Nucleus accumbens (tissue), 56 donors: ENCODE results near the gene ELN.

Experiments
- DNase-seq, 56 donors: peaks; one replicate each; lab custom pipeline; 2025; lab: John Stamatoyannopoulos, UW

Gene ELN

DNA sequence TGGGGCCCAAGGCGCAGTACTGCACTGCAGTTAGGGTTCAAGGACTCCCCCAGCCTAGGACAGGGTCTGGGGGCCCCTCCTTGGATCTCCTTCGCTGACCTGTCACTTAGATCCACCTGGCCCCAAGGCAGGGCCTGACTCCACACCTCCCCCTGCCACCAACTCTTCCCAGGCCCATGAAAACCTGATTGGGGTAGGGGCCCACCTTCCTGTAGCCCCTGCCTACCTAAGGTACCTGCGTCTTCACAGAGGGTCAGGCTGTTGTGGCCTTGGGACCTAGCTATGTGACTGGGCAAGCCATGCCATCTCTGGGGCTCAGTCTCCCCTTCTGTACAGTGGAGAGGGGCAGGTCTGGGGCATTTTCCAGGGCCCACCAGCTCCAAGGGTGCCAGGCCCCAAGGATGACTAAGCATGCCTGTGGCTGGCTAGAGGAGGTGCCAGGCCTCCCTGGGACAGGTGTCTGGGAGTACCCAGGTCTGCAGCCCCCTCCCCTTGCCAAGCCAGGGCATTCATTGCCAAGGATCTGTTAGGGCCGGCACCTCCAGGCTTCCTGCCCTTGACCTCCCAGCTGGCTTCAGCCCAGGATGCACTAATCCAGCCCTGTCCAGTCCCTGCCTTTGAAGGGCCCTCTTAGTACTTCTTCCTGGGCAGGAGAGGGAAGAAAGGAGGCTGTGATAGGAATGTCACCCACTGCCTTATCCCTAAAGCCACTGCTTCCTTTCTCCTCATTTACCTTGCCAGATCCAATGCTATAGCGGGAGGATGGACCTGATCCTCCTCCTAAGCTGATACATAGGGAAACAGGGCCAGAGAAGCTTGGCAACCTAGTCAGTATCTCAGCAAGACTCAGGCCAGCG lies 57.0 kb downstream of the ELN start:
- DNase-seq = no peak

DNA sequence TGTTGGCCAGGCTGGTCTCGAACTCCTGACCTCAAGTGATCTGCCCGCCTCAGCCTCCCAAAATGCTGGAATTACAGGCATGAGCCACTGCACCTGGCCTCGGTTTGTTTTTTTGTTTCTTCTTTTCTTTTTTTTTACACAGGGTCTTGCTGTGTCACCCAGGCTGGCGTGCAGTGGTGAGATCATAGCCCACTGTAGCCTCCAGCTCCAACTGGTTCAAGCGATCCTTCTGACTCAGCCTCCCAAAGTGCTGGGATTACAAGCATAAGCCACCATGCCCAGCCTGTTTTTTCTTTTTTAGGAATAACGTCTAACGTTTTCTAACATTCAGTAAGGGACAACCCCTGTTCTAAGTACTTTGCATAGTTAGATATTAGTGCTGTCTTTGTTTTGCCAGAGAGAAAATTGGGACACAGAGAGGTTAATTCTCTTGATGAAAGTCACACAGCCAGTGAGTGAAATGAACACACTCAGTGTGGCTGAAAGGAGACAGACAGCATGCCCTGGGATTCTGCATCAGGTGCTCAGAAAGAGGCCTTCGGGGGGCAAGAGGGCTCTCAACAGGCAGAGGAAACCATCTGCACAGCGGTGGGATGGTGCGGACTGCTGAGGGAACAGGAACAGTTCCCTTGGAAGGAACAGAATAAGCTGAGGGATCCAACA lies 59.9 kb downstream of the ELN start:
- DNase-seq = no peak

DNA sequence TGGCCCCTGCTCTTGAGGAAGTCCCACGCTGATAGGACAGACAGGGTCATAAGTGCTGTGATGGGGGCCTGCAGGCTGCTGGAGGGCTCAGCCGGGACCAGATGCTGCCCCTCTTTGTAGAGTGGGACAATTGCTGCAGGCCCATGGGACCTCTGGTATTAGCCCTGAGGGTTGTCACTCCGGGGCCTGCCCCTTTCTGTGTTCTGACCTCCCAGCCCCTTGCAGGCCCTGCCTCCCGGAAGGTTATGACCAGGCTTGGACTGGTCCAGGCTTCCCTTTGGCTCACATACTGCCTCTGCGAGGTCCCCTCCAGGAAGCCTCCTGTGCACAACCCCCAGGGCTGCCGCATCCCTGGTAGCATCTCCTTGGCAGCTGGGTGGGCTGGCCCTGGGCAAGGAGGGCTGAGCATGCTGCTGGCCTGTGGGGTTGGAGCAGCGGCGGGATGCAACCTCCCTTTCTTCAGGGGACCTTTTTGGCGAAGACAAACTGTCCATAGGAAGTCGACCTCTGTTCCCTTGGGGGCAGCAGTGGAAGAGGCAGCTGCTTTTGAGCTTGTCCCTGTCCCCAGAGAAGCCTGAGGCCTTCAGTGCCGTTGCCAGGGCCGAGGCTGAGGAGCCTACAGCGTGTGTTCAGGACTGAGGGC lies 64.5 kb downstream of the ELN start:
- DNase-seq = peak in 1 of 56 donors; percentile 38

DNA sequence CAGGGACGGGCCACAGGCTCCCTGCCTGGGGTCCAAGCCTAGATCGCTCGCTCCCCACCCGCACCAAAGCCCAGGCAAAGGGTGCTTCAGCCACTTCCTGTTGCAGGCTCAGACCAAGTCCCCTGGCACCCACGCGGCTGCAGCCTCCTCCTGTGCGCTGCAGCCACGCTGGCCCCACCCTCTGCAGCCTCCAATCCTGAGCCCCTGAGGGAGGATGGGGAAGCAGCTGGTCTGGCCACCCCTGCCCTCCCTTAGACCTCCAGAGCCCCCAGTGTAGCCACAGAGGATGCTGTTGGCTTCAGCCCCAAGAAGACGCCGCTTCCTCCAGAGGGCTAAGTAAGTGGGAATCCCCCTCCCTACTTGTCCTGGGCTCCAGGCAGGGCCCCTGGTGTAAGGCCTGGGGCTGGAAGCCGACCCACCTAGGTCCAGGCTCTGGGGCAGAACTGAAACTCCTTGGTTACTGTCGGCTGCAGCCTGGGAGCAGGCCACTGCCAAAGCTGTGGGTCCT lies 65.0 kb downstream of the ELN start:
- DNase-seq = peak in 21 of 56 donors; percentile 5 to 48 (median 18)

DNA sequence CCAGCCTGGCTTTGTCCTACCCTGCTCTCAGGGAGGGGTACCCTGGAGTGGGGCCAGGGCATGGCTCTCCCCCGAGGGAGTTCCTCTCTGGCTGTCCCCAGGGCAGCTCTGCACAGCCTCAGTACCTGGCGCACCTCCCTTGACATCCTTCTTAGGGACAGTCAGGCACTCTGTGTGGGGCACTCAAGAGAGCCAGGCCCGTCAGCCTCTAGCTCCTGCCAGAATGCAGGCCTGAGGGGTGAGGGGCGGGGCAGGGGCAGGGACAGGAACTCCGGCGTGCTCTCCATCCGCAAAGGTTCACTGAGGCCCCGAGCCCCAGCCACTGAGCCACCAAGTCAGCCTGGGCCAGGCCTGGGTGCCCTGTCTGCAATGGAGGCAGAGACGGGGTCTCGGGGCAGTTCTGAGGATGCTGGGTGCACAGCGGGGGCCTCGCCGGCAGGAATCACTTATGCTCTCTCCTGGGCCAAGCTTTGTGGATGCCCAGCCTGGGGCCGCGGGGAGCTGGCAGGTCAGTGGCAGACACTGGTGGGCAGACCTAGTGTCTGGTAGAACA lies 65.8 kb downstream of the ELN start:
- DNase-seq = peak in 2 of 56 donors; percentile 4 to 10

DNA sequence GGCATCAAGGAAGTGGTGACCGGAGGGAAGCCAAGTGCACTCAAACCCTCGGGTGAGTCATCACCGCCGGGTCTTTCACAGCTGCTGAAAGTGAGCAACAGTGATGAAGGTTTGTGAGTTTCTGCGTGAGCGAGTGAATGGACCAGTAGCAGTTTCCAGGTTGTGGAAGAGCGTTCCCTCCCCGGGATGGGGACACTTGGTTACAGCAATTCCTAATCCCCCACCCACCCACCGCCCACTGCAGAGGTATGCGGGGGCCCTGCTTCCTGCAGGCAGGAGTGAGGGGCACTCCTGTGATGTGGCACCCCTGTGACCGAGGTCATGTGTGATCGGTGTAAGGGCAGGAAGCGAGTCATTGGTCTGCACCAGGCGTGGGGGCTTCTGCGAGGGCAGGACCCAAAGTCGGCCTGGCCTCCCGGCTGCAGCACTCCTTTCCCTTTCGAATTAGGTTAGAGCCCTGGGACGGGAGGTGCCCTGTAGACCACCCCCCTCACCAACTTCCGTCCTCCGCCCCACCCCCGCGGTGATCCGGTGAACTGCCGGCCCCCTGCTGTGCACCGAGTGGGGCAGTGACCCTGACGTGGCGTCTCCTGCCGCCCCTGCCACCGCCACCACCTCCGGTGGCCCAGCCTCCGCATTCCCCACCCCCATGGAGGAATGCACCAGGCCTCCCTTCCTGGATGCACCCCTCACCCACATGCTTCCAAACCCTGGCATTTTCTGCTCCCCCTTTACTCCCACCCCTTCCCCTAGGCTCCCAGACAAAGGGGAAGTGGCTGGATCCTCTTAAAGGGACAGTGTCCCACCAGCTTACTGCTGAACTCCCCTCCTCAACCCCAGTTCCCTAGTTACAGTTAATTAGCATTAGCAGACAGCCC lies 66.5 kb downstream of the ELN start:
- DNase-seq = peak in 15 of 56 donors; percentile 6 to 74 (median 27)

DNA sequence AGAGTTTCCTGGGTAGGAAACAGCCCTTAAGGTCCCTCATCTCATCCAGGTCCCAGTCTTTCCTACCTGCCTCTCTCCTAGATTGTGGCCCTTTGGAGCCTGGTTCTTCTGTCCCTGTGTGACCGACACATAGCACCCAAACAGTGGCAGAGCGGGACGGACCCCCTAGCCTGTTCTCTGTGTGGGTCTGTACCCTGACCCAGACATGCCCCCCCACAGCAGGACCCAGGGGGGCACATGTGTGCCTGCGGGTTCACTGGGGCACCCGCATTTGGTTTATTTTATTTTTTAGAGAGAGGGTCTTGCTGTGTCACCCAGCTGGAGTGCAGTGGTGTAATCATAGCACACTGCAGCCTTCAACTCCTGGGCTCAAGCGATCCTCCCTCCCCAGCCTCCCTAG lies 67.2 kb downstream of the ELN start:
- DNase-seq = no peak

DNA sequence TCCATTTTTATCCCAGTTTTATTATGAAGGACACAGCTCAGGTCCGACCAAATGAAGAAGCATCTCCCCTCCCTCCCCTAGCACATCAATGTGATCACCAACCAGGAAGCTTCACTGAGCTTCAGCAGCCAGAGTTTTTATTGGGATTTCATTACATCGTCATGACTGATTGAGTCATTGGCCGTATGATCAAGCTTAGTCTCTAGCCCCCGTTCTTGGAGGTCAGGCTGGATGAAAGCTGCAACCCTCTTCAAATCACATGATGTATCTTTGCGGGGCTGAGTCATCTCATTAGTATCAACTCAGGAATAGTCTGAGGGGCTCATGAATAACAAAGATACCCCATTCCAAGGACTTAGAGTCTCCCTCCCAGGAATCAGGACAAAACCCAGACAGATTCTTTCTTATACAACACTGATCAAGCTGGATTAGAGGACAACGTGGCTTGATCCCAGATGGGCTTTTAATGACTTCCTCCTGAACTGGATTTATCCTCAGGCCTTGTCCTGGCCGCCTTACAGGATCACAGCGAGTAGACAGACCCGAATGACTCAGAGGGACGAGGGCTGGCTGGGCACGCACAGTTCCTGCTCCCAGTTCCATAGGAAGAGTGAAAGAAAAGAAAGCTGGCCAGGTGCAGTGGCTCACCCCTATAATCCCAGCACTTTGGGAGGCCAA lies 70.1 kb downstream of the ELN start:
- DNase-seq = no peak

DNA sequence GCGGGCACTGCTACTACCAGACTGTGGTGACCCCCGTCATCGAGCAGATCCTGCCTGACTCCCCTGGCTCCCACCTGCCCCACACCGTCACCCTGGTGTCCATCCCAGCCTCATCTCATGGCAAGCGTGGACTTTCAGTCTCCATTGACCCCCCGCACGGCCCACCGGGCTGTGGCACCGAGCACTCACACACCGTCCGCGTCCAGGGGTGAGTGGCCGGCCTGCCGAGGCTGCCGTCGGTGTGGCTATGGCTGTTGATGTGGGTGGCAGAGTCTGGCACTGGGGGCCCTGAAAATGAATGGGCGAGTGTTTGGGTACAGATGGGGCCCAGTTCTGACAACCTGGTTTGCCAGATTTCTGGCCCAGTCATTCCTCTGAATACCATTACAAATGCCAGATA lies 71.1 kb downstream of the ELN start:
- DNase-seq = no peak

DNA sequence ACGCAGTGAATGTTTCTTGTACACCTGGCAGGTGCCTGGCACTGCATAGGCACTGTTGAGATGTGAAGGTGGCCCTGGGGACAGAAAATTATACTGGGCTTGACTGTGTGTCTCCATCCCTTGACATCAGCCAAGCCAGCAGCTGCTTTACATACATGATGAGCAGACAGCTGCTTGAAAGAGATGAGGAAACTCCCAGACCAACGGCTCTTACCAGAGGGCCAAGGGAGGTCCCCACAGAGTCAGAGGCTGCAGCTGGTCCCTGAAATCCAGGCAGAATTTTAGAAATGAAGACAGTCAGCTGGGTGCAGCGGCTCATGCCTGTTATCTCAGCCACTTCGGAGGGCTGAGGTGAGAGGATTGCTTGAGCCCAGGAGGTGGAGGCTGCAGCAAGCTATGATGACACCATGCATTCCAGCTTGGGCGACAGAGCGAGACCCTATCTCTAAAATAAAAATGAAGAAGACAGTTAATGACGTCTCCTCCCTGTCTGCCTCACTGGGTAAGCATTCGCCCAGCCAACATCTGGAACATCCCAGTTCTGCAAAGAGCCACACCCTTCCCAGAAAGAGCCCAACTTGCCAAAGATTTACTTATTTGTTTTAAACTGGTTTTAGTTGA lies 73.2 kb downstream of the ELN start:
- no peak for DNase-seq

DNA sequence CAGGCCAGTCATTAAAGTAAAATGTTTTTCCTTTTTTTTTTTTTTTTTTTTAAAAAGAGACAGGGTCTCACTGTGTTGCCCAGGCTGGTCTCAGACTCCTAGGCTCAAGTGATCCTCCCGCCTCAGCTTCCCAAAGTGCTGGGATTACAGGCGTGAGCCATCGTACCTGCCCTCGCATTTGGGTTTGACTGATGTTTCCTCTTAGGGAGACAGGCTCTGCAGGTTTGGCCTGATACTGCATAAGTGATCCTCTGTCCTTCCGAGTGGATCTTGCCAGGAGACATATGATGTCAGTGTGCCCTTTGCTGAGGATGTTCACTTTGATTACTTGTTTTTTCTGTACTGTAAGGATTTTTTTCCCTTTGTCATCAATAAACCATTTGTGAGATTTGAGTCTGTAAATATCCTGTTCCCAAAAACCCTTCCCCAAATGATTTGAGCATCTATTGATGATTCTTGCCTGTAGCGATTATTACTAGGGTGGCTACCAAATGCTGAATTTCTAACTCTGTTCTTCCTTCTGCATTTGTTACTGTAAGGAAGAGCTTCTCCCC lies 75.3 kb downstream of the ELN start:
- no peak for DNase-seq

DNA sequence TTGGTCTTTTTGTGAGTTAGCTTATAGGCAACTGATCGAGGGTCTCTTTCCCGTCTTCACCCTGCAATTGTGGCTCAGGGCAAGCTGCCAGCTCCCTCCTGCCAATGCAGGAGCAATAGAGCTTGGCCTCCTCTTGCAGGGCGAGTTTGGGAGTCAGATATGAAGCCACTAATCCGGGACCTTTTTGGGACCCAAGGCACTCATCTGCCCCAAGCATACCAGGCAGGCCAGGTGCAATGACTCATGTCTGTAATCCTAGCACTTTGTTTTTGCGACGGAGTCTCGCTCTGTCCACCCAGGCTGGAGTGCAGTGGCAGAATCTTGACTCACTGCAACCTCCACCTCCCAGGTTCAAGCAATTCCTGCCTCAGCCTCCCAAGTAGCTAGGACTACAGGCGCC lies 76.7 kb downstream of the ELN start:
- no peak for DNase-seq

DNA sequence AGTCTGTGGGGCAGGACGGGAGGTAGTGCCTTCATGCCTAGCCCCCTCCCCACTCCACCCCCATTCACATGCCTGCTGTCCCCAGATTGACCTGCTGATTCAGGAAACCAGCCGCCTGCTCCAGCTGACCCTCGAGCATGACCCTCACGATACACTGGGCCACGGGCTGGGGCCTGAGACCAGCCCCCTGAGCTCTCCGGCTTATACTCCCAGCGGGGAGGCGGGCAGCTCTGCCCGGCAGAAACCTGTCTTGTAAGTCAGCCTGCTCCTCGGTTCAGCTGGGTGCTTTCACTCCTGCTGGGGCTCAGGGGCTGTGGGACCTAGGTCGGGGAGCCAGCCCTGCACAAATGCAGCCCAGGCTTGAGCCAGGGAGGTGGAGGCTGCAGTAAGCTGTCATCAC lies 78.0 kb downstream of the ELN start:
- no peak for DNase-seq

DNA sequence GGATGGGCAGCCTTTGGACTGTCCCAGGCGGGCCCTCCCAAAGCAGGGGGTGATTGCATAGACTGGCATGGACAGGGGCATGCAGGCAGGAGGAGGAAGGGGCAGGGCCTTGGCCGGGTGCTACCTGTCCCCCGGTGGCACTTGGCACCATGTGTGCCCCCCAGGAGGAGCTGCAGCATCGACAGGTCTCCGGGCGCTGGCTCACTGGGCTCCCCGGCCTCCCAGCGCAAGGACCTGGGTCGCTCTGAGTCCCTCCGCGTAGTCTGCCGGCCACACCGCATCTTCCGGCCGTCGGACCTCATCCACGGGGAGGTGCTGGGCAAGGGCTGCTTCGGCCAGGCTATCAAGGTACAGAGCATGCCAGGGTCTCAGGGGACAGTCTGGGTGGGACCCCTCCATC lies 78.9 kb downstream of the ELN start:
- no peak for DNase-seq

DNA sequence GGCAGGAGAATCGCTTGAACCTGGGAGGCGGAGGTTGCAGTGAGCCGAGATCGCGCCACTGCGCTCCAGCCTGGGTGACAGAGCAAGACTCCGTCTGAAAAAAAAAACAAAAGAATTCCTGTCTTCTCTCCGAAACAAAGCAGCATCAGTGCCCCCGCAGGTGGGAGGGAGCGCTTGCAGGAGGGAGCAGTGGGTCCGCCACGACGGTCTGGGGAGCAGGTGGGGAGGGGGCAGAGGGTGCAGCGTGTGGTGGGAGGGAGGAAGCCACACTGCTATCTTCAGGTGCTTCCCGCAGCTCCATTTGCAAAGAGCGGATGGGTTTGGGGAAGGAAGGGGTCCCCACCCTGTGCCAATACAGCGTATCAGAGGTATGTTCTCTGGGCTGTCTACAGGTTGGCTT lies 87.4 kb downstream of the ELN start:
- no peak for DNase-seq

DNA sequence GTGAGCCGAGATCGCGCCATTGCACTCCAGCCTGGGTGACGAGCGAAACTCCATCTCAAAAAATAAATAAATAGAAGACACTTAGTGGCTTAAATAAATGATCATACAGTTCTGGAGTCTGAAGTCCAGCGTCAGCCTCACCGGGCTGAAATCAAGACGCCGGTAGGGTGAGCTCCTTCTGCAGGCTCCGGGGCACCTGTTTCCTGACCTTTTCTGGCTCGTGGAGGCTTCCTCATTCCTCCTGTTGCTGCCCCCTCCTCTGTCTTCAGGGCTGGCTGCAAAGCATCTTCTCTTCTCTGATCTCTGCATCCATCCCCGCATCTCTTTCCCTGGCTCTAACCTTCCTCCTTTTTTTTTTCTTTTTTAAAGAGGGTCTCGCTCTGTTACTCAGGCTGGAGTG lies 88.4 kb downstream of the ELN start:
- no peak for DNase-seq
